ENCODE data around the gene CMIP.

Gene CMIP

DNA sequence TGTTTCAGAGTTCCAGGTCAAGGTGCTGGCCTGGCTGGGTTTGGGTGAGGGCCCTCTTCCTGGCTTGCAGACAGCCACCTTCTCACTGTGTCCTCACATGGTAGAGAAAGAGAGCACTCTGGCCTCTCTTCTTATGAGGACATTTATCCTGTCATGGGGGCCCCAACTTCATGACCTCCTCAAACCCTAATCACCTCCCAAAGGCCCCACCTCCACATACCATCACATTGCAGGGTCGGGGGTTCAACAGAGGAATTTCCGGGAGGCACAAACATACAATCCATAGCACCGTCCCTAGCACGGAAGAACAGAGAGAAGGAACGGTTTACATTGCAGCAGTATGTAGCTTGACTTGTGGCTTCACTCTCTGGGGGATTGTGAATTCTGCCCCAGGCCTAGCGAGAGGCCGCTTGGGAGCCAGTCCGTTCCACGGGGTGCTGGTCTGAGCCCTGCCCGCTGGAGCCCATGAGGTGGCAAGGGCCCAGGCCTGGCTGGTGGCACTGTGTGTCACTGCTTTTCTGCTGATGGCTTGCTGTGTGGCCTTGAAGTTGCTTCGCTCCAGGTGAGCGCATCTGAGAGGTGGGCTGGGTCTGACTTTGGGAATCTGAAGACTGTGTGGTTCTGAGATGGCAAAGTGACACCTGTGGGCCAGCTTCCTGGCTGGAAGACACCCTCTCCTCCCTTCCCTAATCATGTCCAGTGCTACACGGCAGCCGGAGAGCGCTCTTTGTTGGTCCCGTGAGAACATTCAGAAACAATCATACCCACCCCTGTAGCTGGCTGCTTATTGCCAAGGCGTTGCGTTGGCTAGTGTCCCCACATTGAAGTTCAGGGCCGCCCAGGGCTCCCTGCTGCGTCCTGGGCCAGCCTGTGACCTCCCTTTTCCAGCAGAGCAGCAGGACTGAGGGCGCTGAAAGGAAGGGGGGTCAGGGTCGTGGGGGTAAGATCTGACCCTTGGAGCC, 98.3 kb downstream of the CMIP start:
- Histone ChIP-seq H3K27ac (ENCODE audit: low read length) (no peak overlapping the region), H3K4me1 (ENCODE audit: insufficient read depth, low read length) (peaks cover 17% of the 10 kb centered on the region; the same call in 1 of the 2 replicates)

GRCh38 chr16:81543571-81543970, 99.0 kb downstream of the CMIP start:
- Histone ChIP-seq H3K4me3 (ENCODE audit: low read length) (no peak overlapping the region), H3K27me3 (ENCODE audit: insufficient read depth, low read length) (no peaks in the 10 kb centered on the region), H3K4me1 (ENCODE audit: insufficient read depth, low read length) (peaks cover 17% of the 10 kb centered on the region; the same call in 1 of the 2 replicates), H3K9me3 (ENCODE audit: insufficient read depth, low read depth, low read length) (no peaks in the 10 kb centered on the region), H3K9ac (ENCODE audit: low read depth, low read length) (no peak overlapping the region), H3K36me3 (ENCODE audit: insufficient read depth, low read depth, low read length) (no peaks in the 10 kb centered on the region), H3K27ac (ENCODE audit: low read length) (no peak overlapping the region)

More for the DNA sequence above, 98.3 kb downstream of the CMIP start:
- H3K9ac ChIP-seq (ENCODE audit: low read depth, low read length) = no peak overlapping the region
- no peak overlapping the region for H3K4me3 ChIP-seq (ENCODE audit: low read length)
- H3K9me3 ChIP-seq (ENCODE audit: insufficient read depth, low read depth, low read length) = no peaks in the 10 kb centered on the region
- H3K36me3 ChIP-seq (ENCODE audit: insufficient read depth, low read depth, low read length) = no peaks in the 10 kb centered on the region
- H3K27me3 ChIP-seq (ENCODE audit: insufficient read depth, low read length) = no peaks in the 10 kb centered on the region

- H3K4me3 ChIP-seq (ENCODE audit: low read length) = no peak overlapping the region
- no peaks in the 10 kb centered on the region for H3K27me3 ChIP-seq (ENCODE audit: insufficient read depth, low read length)
- H3K27ac ChIP-seq (ENCODE audit: low read length) = no peak overlapping the region
- H3K36me3 ChIP-seq (ENCODE audit: insufficient read depth, low read depth, low read length) = no peaks in the 10 kb centered on the region
- H3K9me3 ChIP-seq (ENCODE audit: insufficient read depth, low read depth, low read length) = no peaks in the 10 kb centered on the region
- H3K4me1 ChIP-seq (ENCODE audit: insufficient read depth, low read length) = peaks cover 10% of the 10 kb centered on the region; the same call in 1 of the 2 replicates
- H3K9ac ChIP-seq (ENCODE audit: low read depth, low read length) = no peak overlapping the region
Measured at GRCh38 chr16:81544261-81544660, 99.7 kb downstream of the CMIP start.

DNA sequence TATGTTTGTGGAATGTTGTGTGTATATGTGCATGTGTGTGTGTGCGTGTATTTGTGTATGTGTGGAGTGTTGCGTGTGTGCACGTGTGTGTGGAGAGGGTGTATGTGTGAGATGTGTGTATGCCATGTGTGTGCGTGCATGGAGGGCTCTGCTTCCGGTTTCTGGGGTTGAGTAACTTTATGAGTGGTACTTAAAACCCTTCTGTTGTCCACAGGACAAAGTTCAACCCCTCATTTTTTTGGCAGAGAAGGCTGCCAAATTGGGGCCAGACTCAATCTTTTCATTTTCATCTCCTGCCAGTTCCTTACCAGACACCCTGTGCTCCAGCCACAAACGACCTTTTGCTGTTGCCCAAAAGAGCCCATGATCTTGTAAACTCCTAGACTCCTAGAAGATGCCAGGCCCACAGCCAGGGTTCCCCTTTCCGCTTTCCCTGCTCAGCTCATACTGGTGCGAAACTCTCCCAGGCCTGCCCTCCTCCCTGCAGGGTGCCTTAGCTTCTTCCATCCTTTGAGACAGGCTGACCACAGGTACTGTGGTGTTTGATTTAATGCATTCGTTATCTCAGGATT, 100.2 kb downstream of the CMIP start:
- H3K4me1 ChIP-seq (ENCODE audit: insufficient read depth, low read length) = peaks cover 10% of the 10 kb centered on the region; the same call in 1 of the 2 replicates
- no peak overlapping the region for H3K9ac ChIP-seq (ENCODE audit: low read depth, low read length)
- no peaks in the 10 kb centered on the region for H3K9me3 ChIP-seq (ENCODE audit: insufficient read depth, low read depth, low read length)
- no peaks in the 10 kb centered on the region for H3K27me3 ChIP-seq (ENCODE audit: insufficient read depth, low read length)
- no peaks in the 10 kb centered on the region for H3K36me3 ChIP-seq (ENCODE audit: insufficient read depth, low read depth, low read length)
- H3K27ac ChIP-seq (ENCODE audit: low read length) = no peak overlapping the region
- H3K4me3 ChIP-seq (ENCODE audit: low read length) = no peak overlapping the region

DNA sequence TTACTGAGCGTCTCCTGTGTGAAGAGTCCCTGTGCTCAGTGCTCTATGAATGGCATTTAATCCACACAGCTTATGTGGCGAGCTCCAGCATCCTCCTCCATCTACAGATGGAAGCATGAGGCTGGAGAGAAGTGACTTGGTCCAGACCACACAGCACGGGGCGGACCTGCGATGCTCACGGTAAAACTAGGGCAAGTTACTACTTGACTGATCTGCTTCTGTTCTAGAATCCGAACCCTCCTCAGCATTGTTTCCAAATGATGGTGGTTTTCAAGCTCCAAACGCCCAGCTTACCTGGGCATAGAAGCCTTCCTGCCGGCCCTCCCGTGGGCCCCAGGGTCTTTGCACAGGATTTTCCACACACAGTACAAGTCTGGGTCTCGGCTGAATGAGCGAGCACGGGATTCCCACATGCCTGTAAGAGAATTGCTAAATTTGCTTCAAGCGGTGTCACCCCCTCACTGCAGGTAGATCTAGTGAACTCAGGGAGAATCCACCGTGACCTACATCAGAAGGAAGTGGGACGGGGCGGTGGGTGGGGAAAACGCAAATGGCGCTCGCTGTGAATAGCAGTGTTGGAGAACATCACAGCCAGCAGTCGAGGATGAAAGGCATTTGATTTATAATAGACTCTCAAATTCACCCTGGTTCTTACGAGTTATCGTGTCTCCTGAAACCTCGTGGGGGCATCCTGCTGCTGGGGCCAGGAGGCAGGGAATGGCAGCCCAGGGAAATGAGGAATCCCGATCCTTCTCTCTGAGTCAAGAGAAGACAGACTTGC, 101.1 kb downstream of the CMIP start:
- Histone ChIP-seq H3K4me3 (ENCODE audit: low read length) (no peak overlapping the region), H3K9me3 (ENCODE audit: insufficient read depth, low read depth, low read length) (no peaks in the 10 kb centered on the region), H3K27me3 (ENCODE audit: insufficient read depth, low read length) (no peaks in the 10 kb centered on the region), H3K27ac (ENCODE audit: low read length) (no peak overlapping the region), H3K9ac (ENCODE audit: low read depth, low read length) (no peak overlapping the region), H3K4me1 (ENCODE audit: insufficient read depth, low read length) (peaks cover 10% of the 10 kb centered on the region; the same call in 1 of the 2 replicates), H3K36me3 (ENCODE audit: insufficient read depth, low read depth, low read length) (no peaks in the 10 kb centered on the region)

DNA sequence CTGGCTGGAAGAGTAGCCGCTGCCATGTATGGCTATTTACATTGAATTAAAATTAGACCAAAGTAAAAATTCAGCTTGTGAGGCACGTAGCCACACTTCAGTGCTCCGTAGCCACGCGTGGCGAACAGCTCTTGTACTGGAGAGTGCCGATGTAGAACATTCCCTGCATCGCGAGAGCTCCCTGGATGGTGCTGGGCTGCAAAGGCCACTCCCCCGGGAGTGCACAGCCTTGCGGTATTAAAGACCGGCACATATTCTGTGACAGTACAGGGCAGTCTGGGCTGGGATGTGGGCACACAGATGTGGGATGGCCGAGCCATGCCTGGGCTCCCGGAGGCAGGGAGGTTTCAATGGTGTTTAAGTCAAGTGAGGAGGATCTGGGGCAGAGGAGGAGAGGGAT, 102.2 kb downstream of the CMIP start:
- Histone ChIP-seq H3K36me3 (ENCODE audit: insufficient read depth, low read depth, low read length) (no peaks in the 10 kb centered on the region), H3K4me3 (ENCODE audit: low read length) (no peak overlapping the region), H3K27ac (ENCODE audit: low read length) (no peak overlapping the region), H3K4me1 (ENCODE audit: insufficient read depth, low read length) (peaks cover 10% of the 10 kb centered on the region), H3K9me3 (ENCODE audit: insufficient read depth, low read depth, low read length) (no peaks in the 10 kb centered on the region), H3K9ac (ENCODE audit: low read depth, low read length) (no peak overlapping the region), H3K27me3 (ENCODE audit: insufficient read depth, low read length) (no peaks in the 10 kb centered on the region)

DNA sequence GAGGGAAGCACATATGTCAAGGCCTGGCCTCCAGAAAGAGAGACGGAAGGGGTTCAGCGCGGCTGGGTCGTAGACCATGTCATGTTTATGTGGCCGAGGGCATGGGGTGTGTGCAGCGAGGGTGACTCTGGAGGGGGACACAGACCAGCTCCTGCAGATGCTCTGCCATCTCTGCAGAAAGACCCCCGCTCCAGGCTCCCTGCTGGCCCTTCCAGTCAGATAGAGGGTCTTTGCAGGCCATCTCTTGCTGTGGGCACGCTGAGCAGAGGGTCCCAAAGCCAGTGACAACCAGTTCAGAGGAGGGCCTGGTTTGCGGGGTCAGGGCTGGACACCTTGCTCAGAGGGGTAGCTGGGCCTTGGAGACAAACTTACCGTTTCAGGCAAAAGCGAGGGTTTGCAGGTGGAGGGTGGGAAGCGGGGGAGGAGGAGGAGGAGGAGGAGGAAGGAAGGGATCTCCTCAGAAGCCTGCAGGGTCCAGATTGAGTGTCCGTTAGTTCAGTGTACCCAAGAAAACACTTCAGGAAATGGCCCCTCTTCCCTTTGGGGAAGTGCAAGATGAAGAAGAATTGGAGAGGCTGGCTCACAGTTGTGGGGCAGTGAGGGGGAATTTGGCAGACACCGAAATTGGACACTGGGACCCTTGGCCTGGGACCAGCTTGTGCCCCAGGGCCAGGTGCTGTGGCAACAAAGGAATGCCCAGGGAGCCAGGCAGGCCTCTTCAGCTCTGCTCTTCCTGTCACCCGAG, 102.8 kb downstream of the CMIP start:
- no peak overlapping the region for H3K9ac ChIP-seq (ENCODE audit: low read depth, low read length)
- no peak overlapping the region for H3K27ac ChIP-seq (ENCODE audit: low read length)
- H3K27me3 ChIP-seq (ENCODE audit: insufficient read depth, low read length) = no peaks in the 10 kb centered on the region
- peaks cover 10% of the 10 kb centered on the region for H3K4me1 ChIP-seq (ENCODE audit: insufficient read depth, low read length)
- no peaks in the 10 kb centered on the region for H3K36me3 ChIP-seq (ENCODE audit: insufficient read depth, low read depth, low read length)
- no peak overlapping the region for H3K4me3 ChIP-seq (ENCODE audit: low read length)
- H3K9me3 ChIP-seq (ENCODE audit: insufficient read depth, low read depth, low read length) = no peaks in the 10 kb centered on the region

- Histone ChIP-seq H3K9ac (ENCODE audit: low read depth, low read length) (no peak overlapping the region), H3K27ac (ENCODE audit: low read length) (no peak overlapping the region), H3K27me3 (ENCODE audit: insufficient read depth, low read length) (no peaks in the 10 kb centered on the region), H3K36me3 (ENCODE audit: insufficient read depth, low read depth, low read length) (no peaks in the 10 kb centered on the region), H3K4me3 (ENCODE audit: low read length) (no peak overlapping the region), H3K4me1 (ENCODE audit: insufficient read depth, low read length) (peaks cover 10% of the 10 kb centered on the region), H3K9me3 (ENCODE audit: insufficient read depth, low read depth, low read length) (no peaks in the 10 kb centered on the region)
Measured at GRCh38 chr16:81547939-81548216, 103.3 kb downstream of the CMIP start.

DNA sequence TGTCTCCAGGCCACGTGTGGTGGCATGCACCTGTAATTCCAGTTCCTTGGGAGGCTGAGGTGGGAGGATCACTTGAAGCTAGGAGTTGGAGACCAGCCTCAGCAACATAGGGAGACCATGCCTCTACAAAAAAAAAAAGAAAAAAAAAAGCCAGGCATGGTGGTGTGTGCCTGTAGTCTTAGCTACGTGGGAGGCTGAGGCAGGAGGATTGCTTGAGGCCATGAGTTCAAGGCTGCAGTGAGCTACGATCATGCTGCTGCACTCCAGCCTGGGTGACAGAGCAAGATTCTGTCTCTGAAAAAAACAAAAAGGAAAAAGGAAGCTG, 103.9 kb downstream of the CMIP start:
- Histone ChIP-seq H3K27ac (ENCODE audit: low read length) (no peak overlapping the region), H3K4me3 (ENCODE audit: low read length) (no peak overlapping the region), H3K9ac (ENCODE audit: low read depth, low read length) (no peak overlapping the region), H3K9me3 (ENCODE audit: insufficient read depth, low read depth, low read length) (no peaks in the 10 kb centered on the region), H3K4me1 (ENCODE audit: insufficient read depth, low read length) (peaks cover 10% of the 10 kb centered on the region), H3K36me3 (ENCODE audit: insufficient read depth, low read depth, low read length) (no peaks in the 10 kb centered on the region), H3K27me3 (ENCODE audit: insufficient read depth, low read length) (no peaks in the 10 kb centered on the region)

DNA sequence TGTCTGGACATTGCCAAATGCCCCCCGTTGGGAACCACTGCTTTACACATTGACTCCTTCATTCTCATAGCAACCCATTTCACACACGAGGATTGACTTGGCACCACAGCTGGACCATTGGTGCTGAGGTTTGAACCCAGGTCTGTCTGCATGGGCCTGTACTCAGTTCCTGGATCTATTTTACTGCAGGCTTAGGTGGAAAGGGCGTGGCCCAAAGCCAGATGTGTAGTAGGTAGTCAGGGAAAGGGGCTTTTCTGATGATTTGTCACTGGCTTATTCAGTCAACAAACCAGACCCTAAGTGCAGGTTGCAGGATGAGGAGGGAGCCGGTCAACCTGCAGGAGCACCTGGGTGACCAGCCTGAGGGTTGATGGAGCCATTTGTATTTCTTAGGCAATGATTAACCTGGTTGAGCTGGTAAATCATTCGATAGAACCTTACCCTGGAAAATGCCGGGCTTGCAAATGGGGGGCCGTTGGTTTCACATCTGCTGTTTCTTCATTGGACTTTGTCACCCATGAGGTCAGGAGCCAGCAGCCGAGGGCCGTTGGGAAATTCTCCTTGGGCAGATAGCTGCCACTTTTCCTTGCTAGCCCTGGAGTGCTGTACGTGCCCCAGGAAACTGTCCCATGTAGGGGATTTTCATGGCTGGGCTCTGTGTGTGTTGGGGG, 104.4 kb downstream of the CMIP start:
- H3K4me3 ChIP-seq (ENCODE audit: low read length) = no peak overlapping the region
- H3K36me3 ChIP-seq (ENCODE audit: insufficient read depth, low read depth, low read length) = no peaks in the 10 kb centered on the region
- no peaks in the 10 kb centered on the region for H3K27me3 ChIP-seq (ENCODE audit: insufficient read depth, low read length)
- no peak overlapping the region for H3K9ac ChIP-seq (ENCODE audit: low read depth, low read length)
- peaks cover 10% of the 10 kb centered on the region for H3K4me1 ChIP-seq (ENCODE audit: insufficient read depth, low read length)
- H3K9me3 ChIP-seq (ENCODE audit: insufficient read depth, low read depth, low read length) = no peaks in the 10 kb centered on the region
- no peak overlapping the region for H3K27ac ChIP-seq (ENCODE audit: low read length)
